Uterus (tissue), 2 donors: ENCODE measurements around the gene SLCO3A1.

Source experiments
- POLR2A ChIP-seq, 2 donors: fragments of 450-650 bp; IDR thresholded peaks; one replicate each; pipeline ENCODE4 v1.6.1; 2016; ENCODE audit warnings: antibody characterized with exemption in 2 of 2, mild to moderate bottlenecking in 1 of 2, moderate library complexity in 1 of 2
- TF ChIP-seq, protein P1 (sequence below), 4 experiments: fragments of 200-600 bp in 2 of 4; fragments of 450-650 bp in 2 of 4; sonication (generic) in 2 of 4; IDR thresholded peaks; one replicate each; pipeline ENCODE4 v1.5.1; 2016 to 2019; ENCODE audit warnings: antibody characterized with exemption in 4 of 4, mild to moderate bottlenecking in 2 of 4, moderate library complexity in 1 of 4

DNA sequence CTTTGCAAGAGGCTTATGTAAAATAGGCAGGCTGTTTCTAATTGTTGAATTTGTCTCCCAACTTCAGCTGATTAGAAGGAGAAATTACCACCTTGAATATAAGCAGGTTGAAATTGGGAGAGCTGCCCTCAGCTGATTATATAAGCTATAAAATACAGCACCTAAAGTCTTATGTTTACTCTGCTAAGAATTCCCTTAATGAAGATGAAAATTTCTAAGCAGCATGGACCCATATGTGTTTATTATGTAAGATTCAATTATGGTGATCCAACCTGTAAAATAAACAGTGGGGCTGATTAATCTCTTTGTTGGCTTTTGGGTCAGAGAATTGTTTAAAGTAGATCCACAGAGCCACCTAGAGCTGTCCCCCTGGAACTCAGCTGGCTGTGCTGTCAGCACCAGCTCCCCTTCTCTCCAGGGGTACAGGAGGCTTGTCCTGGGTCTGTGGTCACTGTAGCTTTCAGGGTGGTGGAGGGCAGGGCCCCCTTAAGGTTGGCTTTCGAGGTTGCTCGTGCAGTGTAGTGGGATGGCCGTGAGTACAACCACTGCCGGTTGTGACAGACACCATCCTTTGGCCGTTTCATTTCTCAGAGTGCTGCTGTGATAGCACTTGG, 9.5 kb downstream of the SLCO3A1 start:
- TF ChIP-seq, protein P1, sequence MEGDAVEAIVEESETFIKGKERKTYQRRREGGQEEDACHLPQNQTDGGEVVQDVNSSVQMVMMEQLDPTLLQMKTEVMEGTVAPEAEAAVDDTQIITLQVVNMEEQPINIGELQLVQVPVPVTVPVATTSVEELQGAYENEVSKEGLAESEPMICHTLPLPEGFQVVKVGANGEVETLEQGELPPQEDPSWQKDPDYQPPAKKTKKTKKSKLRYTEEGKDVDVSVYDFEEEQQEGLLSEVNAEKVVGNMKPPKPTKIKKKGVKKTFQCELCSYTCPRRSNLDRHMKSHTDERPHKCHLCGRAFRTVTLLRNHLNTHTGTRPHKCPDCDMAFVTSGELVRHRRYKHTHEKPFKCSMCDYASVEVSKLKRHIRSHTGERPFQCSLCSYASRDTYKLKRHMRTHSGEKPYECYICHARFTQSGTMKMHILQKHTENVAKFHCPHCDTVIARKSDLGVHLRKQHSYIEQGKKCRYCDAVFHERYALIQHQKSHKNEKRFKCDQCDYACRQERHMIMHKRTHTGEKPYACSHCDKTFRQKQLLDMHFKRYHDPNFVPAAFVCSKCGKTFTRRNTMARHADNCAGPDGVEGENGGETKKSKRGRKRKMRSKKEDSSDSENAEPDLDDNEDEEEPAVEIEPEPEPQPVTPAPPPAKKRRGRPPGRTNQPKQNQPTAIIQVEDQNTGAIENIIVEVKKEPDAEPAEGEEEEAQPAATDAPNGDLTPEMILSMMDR (IDR thresholded peaks at IDR 0.05) = no peak
- no peak for TF ChIP-seq POLR2A (IDR thresholded peaks at IDR 0.05)
